Aorta (tissue), 5 donors: ENCODE results near the gene FCN3. TPM values are rescaled to one million over a fixed set of nuclear protein-coding genes. Genes with fewer than 3 reads are reported as not detected.
A peak's percentile ranks its signal among the peaks of the same experiment; 100 is the strongest.

ENCODE experiments used
- ATAC-seq: fragments of 200-7000 bp; cut with Tn5 transposase; one replicate; pipeline ENCODE4 v1.9.1; 2022; ENCODE audit warnings: moderate library complexity; ENCODE audit not compliant: low FRiP score
- DNase-seq, 2 donors: peaks; one replicate each; pipeline ENCODE4 v3.0.0-alpha.2; 2020
- H3K27ac ChIP-seq, 2 donors: one replicate each; pipeline ENCODE4 v1.5.1; 2013; ENCODE audit warnings: low read length in 2 of 2, mild to moderate bottlenecking in 2 of 2, moderate library complexity in 2 of 2, control low read depth in 1 of 2, inconsistent platforms in 1 of 2, low read depth in 1 of 2
- H3K27me3 ChIP-seq, 2 donors: one replicate each; pipeline ENCODE4 v1.6.1; 2013; ENCODE audit warnings: control low read depth in 1 of 2, low read length in 1 of 2, mild to moderate bottlenecking in 1 of 2, moderate library complexity in 1 of 2; ENCODE audit not compliant: insufficient read depth in 2 of 2, control insufficient read depth in 1 of 2
- H3K36me3 ChIP-seq, 2 donors: one replicate each; pipeline ENCODE4 v1.6.1; 2013; ENCODE audit warnings: control low read depth in 1 of 2, low read length in 1 of 2, mild to moderate bottlenecking in 1 of 2; ENCODE audit not compliant: insufficient read depth in 2 of 2, control insufficient read depth in 1 of 2
- H3K4me1 ChIP-seq, 2 donors: one replicate each; pipeline ENCODE4 v1.6.1; 2013; ENCODE audit warnings: low read length in 2 of 2, control low read depth in 1 of 2, mild to moderate bottlenecking in 1 of 2, moderate library complexity in 1 of 2; ENCODE audit not compliant: insufficient read depth in 2 of 2, control insufficient read depth in 1 of 2
- H3K4me3 ChIP-seq, 2 donors: one replicate each; pipeline ENCODE4 v1.5.1; 2013; ENCODE audit warnings: low read length in 2 of 2, control low read depth in 1 of 2, mild to moderate bottlenecking in 1 of 2
- H3K9me3 ChIP-seq: one replicate; pipeline ENCODE4 v1.6.1; 2013; ENCODE audit warnings: mild to moderate bottlenecking, low read length; ENCODE audit not compliant: control insufficient read depth
- WGBS, 2 donors: extraction: QIAGEN DNeasy Blood & Tissue Kit; methylation state at CpG; one replicate each; pipeline ENCODE4 v1.1.7; 2013; 5-methylcytosine and 5-hydroxymethylcytosine counted together
- intact Hi-C, 2 donors: fragments of 100-400 bp; cut with DNase I; formaldehyde crosslinking; loops; one replicate each; pipeline versions ENCODE4 v1.14.2 to v1.15.0; 2022
- polyA plus RNA-seq, 2 donors: library from polyadenylated mRNA; stranded (reverse); fragments of 200-250 nt; gene quantifications; one replicate each; pipeline ENCODE4 v1.2.3, GENCODE V29; 2013
- total RNA-seq, 2 donors: library from RNA; stranded (reverse); fragmentation: NEBNext Ultra II Directional; extraction: Animal tissue kit (Norgen Biotek cat#: 25700); gene quantifications; one replicate each; pipeline ENCODE4 v1.2.1, GENCODE V29; 2021
- donor health status: healthy with polysubstance abuse.
- donor health status: Bipolar disorder and iron deficiency.
- donor health status: DM: no; HTN: no; CAD: no.
- donor health status: DM: no; HTN: no; CAD: no.
- donor health status: DM: yes; HTN: yes; CAD: no.

FCN3 gene
- total and polyA plus RNA-seq, 4 donors, result 0.15 to 11.5 (median 1.6) TPM

DNA sequence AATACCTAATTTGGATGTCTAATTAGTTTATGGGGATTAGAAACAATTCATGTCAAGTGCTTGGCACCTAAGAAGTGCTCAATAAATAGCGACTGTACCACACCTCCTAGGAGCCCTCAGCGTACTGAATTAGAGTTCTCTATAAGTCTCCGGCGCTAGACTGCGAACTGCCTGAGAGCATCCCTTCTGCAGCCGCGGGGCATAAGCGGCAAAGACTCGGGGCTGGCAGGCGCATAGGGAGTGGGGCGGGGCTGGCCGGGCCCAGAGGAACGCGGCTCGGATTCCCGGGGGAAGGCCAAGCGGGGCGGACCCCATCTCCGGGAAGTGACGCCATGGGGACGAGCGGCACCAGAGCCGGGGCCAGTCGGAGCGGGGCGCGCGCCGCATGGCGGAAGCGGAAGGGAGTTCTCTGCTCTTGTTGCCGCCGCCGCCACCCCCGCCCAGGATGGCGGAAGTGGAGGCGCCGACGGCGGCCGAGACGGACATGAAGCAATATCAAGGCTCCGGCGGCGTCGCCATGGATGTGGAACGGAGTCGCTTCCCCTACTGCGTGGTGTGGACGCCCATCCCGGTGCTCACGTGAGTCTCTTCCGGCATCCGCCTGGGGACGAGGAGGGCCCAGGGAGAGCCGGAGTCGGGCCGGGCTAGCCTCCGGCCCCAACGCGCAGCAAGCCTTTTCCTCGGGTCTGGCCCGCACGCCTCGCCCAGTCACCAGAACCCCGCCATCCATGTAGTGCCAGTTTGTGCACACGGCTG, 52.6 kb downstream of the FCN3 start, which contains the start of gene TMEM222:
Gene TMEM222, plus strand, starts transcription at position 351 of the 756 bp plus-strand sequence. Its CDS starts 35 bp downstream, at position 386.
- DNase-seq (peak; percentile 99 to 100), ATAC-seq (peak; percentile 100)
- Histone ChIP-seq H3K4me1 (no peaks in the 10 kb centered on the region), H3K4me3 (peak within 1 kb of the TSS; percentile 55 to 98), H3K27ac (peak within 1 kb of the TSS; percentile 28 to 50), H3K9me3 (no peaks in the 10 kb centered on the region), H3K36me3 (peaks cover 0 to 2% of the 10 kb centered on the region in 2 donors), H3K27me3 (no peaks in the 10 kb centered on the region)
- WGBS, 2 donors, result 0% methylated on average over 62 to 67 of the region's 67 CpGs
- intact Hi-C loops, result loop anchor here (1.0 to 2.0 kb wide), 2 partner anchors 43 to 44 kb away; partner anchors contain the start of gene MAP3K6 (in 1 of the 2)

Other genes starting within 250 kb of the FCN3 start
- gene SLC9A1, start 219.7 kb downstream of the FCN3 start, total RNA-seq, result 10 to 100 TPM; 17.6 to 24.9 TPM
- 10 to 100 TPM in 1 of 2 donors, 1 to 10 TPM in 1; 4.5 to 10.1 TPM for gene SLC9A1, start 219.7 kb downstream of the FCN3 start, polyA plus RNA-seq
- gene WDTC1, start 140.2 kb downstream of the FCN3 start, total RNA-seq, result 10 to 100 TPM; 34.0 to 38.5 TPM
- gene WDTC1, start 140.2 kb downstream of the FCN3 start, polyA plus RNA-seq, result 10 to 100 TPM; 12.8 to 19.3 TPM
- 10 to 100 TPM; 27.4 to 32.4 TPM for gene TMEM222, start 52.7 kb downstream of the FCN3 start, total RNA-seq
- 10 to 100 TPM; 19.9 to 49.1 TPM for gene TMEM222, start 52.7 kb downstream of the FCN3 start, polyA plus RNA-seq
- gene SYTL1, start 32.8 kb downstream of the FCN3 start, total RNA-seq, result 1 to 10 TPM; 1.8 to 3.7 TPM
- 1 to 10 TPM in 1 of 2 donors, under 1 TPM in 1; 0.75 to 1.2 TPM for gene SYTL1, start 32.8 kb downstream of the FCN3 start, polyA plus RNA-seq
- gene MAP3K6, start 7.9 kb downstream of the FCN3 start, total RNA-seq, result 10 to 100 TPM; 84.8 to 90.3 TPM
- 100 to 1,000 TPM in 1 of 2 donors, 10 to 100 TPM in 1; 11.5 to 164 TPM for gene MAP3K6, start 7.9 kb downstream of the FCN3 start, polyA plus RNA-seq
- gene CD164L2, start 8.5 kb upstream of the FCN3 start, total RNA-seq, result not detected
- not detected for gene CD164L2, start 8.5 kb upstream of the FCN3 start, polyA plus RNA-seq
- gene GPR3, start 17.8 kb upstream of the FCN3 start, total RNA-seq, result under 1 TPM; 0.68 to 0.93 TPM
- under 1 TPM in 1 of 2 donors, not detected in 1; 0.20 TPM for gene GPR3, start 17.8 kb upstream of the FCN3 start, polyA plus RNA-seq
- 100 to 1,000 TPM; 155 to 164 TPM for gene WASF2, start 115.3 kb upstream of the FCN3 start, total RNA-seq
- gene WASF2, start 115.3 kb upstream of the FCN3 start, polyA plus RNA-seq, result 10 to 100 TPM; 27.2 to 47.4 TPM
- gene AHDC1, start 229.3 kb upstream of the FCN3 start, total RNA-seq, result 10 to 100 TPM; 63.5 to 89.1 TPM
- gene AHDC1, start 229.3 kb upstream of the FCN3 start, polyA plus RNA-seq, result 10 to 100 TPM in 1 of 2 donors, 1 to 10 TPM in 1; 7.8 to 23.9 TPM